AG04450 (cell line): ENCODE results near the gene C11orf65. TPM values are rescaled to one million over a fixed set of nuclear protein-coding genes. Genes with fewer than 3 reads are reported as not detected.
"Not testable (repeated sequence)": the region's sequence is repeated elsewhere in the genome, so short reads cannot be mapped to it uniquely, and the experiment has no call there.

ENCODE experiments used
- CTCF ChIA-PET: fragments of 300-600, 350-600 bp; formaldehyde crosslinking; extraction: SDS; loops from one replicate; lab custom pipeline; 2022; ENCODE audit warnings: antibody characterized with exemption, inconsistent platforms; lab: Charles Lee
- POLR2A ChIA-PET: fragments of 350-600 bp; formaldehyde crosslinking; extraction: SDS; loops from one replicate; lab custom pipeline; 2021; ENCODE audit warnings: antibody characterized with exemption, inconsistent platforms; lab: Yijun Ruan, JAX
- DNase-seq: peaks from one replicate; pipeline ENCODE4 v3.0.0-alpha.2; 2011; ENCODE audit warnings: low read depth, low spot score
- H3K27ac ChIP-seq: one replicate; pipeline ENCODE4 v1.5.1; 2012; ENCODE audit warnings: low read depth, low read length, control low read depth
- H3K27me3 ChIP-seq: one replicate; pipeline ENCODE4 v1.6.0; 2012; ENCODE audit warnings: low read length; ENCODE audit not compliant: control insufficient read depth, insufficient read depth
- H3K4me3 ChIP-seq: 2 replicates; pipeline ENCODE4 v1.5.1; 2011; ENCODE audit warnings: mild to moderate bottlenecking, low read depth, low read length, control low read depth
- H3K9me3 ChIP-seq: 2 replicates; pipeline ENCODE4 v1.5.1; 2012; ENCODE audit warnings: low read length; ENCODE audit not compliant: control insufficient read depth, insufficient read depth
- polyA plus RNA-seq: library from polyadenylated mRNA; depleted of rRNA; stranded (reverse); fragments of >200 nt; gene quantifications from 2 replicates; pipeline ENCODE4 v1.2.3, GENCODE V29; 2011
- TF ChIP-seq, protein P1 (sequence below): IDR thresholded peaks from 2 replicates; pipeline ENCODE4 v1.5.1; 2011; ENCODE audit warnings: low read depth, low read length, control low read depth, inconsistent platforms

Gene C11orf65
- polyA plus RNA-seq, 1 experiment: 0.63 TPM

DNA sequence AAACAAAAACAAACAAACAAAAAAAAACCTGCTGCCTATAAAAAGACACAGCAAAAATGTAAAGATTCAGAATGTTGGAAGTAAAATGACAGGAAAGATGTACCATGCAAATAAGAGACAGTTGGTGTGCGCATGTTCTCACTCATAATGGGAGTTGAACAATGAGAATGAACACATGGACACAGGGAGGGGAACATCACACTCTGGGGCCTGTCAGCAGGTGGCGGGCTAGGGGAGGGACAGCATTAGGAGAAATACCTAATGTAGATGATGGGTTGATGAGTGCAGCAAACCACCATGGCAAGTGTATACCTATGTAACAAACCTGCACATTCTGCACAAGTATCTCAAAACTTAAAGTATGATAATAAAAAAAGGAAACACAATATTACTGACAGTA lies 49.8 kb downstream of the C11orf65 start:
- H3K27ac ChIP-seq, DNase-seq, CTCF ChIA-PET, H3K9me3 ChIP-seq, H3K27me3 ChIP-seq, POLR2A ChIA-PET, H3K4me3 ChIP-seq: not testable (repeated sequence)
- TF ChIP-seq, protein P1, sequence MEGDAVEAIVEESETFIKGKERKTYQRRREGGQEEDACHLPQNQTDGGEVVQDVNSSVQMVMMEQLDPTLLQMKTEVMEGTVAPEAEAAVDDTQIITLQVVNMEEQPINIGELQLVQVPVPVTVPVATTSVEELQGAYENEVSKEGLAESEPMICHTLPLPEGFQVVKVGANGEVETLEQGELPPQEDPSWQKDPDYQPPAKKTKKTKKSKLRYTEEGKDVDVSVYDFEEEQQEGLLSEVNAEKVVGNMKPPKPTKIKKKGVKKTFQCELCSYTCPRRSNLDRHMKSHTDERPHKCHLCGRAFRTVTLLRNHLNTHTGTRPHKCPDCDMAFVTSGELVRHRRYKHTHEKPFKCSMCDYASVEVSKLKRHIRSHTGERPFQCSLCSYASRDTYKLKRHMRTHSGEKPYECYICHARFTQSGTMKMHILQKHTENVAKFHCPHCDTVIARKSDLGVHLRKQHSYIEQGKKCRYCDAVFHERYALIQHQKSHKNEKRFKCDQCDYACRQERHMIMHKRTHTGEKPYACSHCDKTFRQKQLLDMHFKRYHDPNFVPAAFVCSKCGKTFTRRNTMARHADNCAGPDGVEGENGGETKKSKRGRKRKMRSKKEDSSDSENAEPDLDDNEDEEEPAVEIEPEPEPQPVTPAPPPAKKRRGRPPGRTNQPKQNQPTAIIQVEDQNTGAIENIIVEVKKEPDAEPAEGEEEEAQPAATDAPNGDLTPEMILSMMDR: 0 out of 2 replicates have a peak, but pooled peaks have one; percentile 10

DNA sequence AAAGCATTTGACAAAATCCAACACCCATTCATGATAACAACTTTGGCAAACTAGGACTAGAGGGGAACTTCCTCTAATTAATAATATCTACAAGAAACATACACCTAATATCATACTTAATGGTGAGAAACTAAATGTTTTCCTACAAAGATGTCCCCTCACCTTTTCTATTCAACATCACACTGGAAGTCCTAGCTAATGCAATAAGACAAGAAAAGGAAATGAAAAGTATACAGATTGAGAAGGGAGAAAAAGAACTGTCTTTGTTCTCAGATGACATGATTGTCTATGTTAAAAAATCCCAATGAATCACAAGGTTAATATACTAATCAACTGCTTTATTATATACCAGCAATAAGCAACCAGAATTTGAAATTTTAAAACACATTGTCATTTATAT lies 52.4 kb downstream of the C11orf65 start:
- Histone ChIP-seq H3K9me3 (no peaks in the 10 kb centered on the region), H3K4me3 (no peak overlapping the region), H3K27ac (no peak overlapping the region), H3K27me3 (no peaks in the 10 kb centered on the region)
- TF ChIP-seq, protein P1: no peak
- DNase-seq: no peak
- ChIA-PET POLR2A (no interaction called here), CTCF (no interaction called here)

DNA sequence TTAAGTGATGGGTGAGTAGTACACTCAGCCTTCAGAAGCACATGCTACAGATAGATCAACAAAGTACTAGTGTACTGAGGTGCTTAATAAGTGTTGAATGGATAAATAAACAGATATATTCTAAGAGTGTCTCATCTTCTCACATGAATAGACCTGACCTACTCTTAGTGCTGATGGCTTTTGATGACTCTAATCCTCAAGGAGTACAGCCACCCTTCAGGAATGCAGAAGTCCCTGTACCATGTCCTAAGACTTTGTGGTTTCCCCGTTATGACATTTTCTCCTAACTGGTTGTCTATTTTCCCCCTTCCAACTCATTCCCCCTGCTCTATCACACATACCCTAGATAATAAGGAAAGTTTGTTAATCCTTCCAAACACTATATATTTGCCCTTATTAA lies 61.6 kb downstream of the C11orf65 start:
- DNase-seq: no peak
- TF ChIP-seq, protein P1: no peak
- no peak overlapping the region for H3K27ac ChIP-seq
- no peaks in the 10 kb centered on the region for H3K27me3 ChIP-seq
- POLR2A ChIA-PET: no interaction called here
- no peaks in the 10 kb centered on the region for H3K9me3 ChIP-seq
- no peak overlapping the region for H3K4me3 ChIP-seq
- CTCF ChIA-PET: no interaction called here

DNA sequence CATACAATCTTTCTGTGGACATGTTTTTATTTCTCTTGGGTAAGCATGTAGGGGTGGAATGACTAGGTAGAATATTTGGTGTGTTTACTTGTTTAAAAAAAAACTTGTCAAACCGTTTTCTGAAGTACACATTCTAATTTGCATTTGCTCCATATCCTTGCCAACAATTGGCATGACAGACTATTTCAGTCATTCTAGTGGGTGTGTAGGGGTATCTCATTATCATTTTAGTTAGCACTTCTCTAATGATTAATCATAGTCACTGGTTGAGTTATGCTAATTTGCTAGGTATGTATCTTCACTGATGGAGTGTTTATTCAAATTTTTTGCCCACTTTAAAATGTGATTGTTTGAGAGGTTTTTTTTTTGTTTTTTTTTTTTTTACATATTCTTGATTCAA lies 64.3 kb downstream of the C11orf65 start:
- no peak for DNase-seq
- CTCF ChIA-PET: no interaction called here
- Histone ChIP-seq H3K4me3 (no peak overlapping the region), H3K27me3 (no peaks in the 10 kb centered on the region), H3K9me3 (no peaks in the 10 kb centered on the region), H3K27ac (no peak overlapping the region)
- TF ChIP-seq, protein P1: no peak
- POLR2A ChIA-PET: no interaction called here

DNA sequence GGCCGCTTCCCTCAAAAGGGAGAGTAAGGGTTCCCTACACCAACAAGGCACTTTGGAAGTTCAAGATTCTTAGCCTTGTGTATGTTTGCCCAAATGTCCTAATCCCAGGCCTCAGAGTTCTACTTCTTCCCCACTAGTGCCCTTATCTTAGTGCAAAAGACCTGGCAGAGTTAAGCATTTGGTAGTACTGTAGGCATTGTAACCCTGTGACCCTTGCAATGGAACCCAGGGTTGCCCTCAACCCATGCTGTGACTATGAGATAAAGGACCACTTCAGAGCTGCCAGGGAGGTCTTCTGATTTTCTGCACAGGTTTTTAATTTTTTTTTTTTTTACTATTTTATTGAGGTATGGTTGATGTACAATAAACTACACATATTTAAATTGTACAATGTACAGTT lies 65.1 kb downstream of the C11orf65 start:
- TF ChIP-seq, protein P1: no peak
- H3K9me3 ChIP-seq: no peaks in the 10 kb centered on the region
- H3K4me3 ChIP-seq: no peak overlapping the region
- no peak for DNase-seq
- ChIA-PET POLR2A (no interaction called here), CTCF (no interaction called here)
- H3K27ac ChIP-seq: no peak overlapping the region
- H3K27me3 ChIP-seq: no peaks in the 10 kb centered on the region
